GM19468 (cell line): ENCODE measurements around the gene CFDP1.

Source experiments
- ATAC-seq: cut with Tn5 transposase; IDR thresholded peaks from one replicate; pipeline ENCODE4 v1.9.1; 2021; ENCODE audit warnings: mild to moderate bottlenecking, moderate library complexity, moderate number of reproducible peaks; ENCODE audit not compliant: unreplicated experiment; ENCODE audit errors: extremely low read depth

Gene CFDP1

GRCh38 chr16:75416904-75417565 is 16.3 kb downstream of the CFDP1 start:
- no peak for ATAC-seq

- no peak for ATAC-seq
These were observed 18.0 kb downstream of the CFDP1 start for GRCh38 chr16:75415169-75415905.

GRCh38 chr16:75413951-75414350 is 19.4 kb downstream of the CFDP1 start:
- ATAC-seq: no peak

GRCh38 chr16:75406943-75407342 is 26.4 kb downstream of the CFDP1 start:
- ATAC-seq: no peak

- no peak for ATAC-seq
These were observed 30.4 kb downstream of the CFDP1 start for GRCh38 chr16:75402821-75403475.

GRCh38 chr16:75402159-75402820 is 31.0 kb downstream of the CFDP1 start:
- no peak for ATAC-seq

- ATAC-seq: no peak
These were observed 31.6 kb downstream of the CFDP1 start for GRCh38 chr16:75401691-75402090.

GRCh38 chr16:75398333-75398732 is 35.0 kb downstream of the CFDP1 start:
- no peak for ATAC-seq

- ATAC-seq: no peak
These were observed 38.4 kb downstream of the CFDP1 start for GRCh38 chr16:75394941-75395340.

GRCh38 chr16:75392906-75393305 is 40.4 kb downstream of the CFDP1 start:
- ATAC-seq: no peak

GRCh38 chr16:75390926-75391653 is 42.2 kb downstream of the CFDP1 start:
- no peak for ATAC-seq

- no peak for ATAC-seq
These were observed 44.1 kb downstream of the CFDP1 start for GRCh38 chr16:75389096-75389690.

GRCh38 chr16:75387951-75388350 is 45.4 kb downstream of the CFDP1 start:
- no peak for ATAC-seq

GRCh38 chr16:75385507-75386152 is 47.7 kb downstream of the CFDP1 start:
- ATAC-seq: no peak

GRCh38 chr16:75383141-75383540 is 50.2 kb downstream of the CFDP1 start:
- no peak for ATAC-seq

GRCh38 chr16:75382611-75383010 is 50.7 kb downstream of the CFDP1 start:
- ATAC-seq: no peak

- no peak for ATAC-seq
These were observed 52.4 kb downstream of the CFDP1 start for GRCh38 chr16:75380870-75381269.

- ATAC-seq: peak; percentile 57
These were observed 53.1 kb downstream of the CFDP1 start for GRCh38 chr16:75379911-75380847.
